ENCODE results near the gene CDK16.

The CDK16 gene

GRCh38 chrX:47218280-47218919, at the start of gene CDK16:
CDK16 (plus strand) TSS chrX:47218681; CDS start chrX:47223558, 4,877 bp downstream.
- DNase-seq (ENCODE audit: low spot score), result peak; percentile 77

DNA sequence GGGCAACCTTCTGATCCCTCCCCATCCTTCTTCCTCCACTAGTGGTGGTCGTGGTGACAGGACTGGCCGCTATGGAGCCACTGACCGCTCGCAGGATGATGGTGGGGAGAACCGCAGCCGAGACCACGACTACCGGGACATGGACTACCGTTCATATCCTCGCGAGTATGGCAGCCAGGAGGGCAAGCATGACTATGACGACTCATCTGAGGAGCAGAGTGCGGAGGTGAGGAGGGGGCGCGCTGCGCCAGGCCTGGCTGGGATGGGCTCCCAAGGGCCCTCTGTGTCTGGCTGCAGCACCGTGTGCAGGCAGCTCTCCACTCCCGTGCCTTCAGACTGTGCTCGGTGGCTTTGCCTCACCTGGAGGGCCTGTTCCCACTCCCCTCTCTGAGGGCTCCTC, 49.2 kb upstream of the CDK16 start:
- no peak for DNase-seq (ENCODE audit: low spot score)

DNA sequence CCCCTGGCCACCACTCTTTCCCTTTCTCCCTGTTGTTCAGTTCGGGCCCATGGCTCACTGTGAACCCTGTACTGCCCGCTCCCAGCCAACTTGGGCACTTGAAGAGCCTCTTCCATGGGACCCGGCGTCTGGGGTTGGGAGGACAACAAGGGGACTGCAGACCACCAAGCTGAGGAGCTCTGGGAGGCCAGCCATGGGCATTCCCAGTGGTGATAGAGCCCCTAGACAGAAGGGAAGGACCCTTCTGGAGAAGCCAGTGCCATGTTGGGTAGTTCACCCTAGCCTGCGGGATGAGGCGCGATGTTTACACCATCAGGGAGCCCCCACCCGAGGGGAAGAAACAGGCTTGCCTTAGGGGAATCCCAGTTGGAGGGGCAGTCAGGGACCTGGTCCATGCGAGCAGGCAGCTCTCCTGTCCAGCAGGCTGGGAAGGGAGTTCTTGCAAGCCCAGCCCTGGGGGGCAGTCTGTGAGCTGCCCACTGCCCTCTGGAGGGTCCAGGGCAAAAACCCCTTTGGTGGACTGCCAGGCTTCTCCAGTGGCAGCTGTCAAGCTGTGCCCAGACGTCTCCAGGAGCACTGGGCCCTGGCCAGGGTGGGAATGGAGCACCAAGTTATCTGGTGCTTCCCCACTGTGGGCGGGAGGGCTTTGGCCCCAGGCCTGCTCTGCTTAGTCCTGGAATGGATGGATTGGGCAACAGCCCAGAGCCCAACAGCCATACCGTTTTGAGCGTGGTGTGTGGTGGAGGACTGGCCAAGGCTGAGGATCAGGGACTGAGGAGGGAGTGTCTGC, 48.6 kb upstream of the CDK16 start:
- DNase-seq (ENCODE audit: low spot score), result no peak

GRCh38 chrX:47170861-47171692, 47.4 kb upstream of the CDK16 start:
- no peak for DNase-seq (ENCODE audit: low spot score)

DNA sequence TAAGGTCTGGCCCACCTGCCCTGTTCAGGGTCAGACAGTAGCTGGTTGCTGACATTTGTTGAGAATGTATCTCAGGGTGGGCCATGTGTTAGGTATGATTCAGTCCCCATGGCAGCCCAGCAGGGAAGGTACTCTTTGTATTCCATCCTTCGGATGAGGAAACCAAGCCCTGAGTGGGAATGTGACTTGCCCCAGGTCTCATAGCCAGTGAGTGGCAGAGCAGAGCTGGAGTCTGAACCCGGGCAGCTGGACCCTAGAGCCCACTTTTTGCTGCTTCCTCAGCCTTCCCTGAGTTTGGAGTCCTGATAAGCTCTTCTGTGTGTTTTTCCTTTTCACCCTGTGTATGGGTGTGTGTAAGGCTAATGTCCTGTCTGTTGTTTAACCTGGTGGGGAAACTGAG, 46.5 kb upstream of the CDK16 start:
- DNase-seq (ENCODE audit: low spot score), result no peak

GRCh38 chrX:47172549-47172948, 45.9 kb upstream of the CDK16 start:
- no peak for DNase-seq (ENCODE audit: low spot score)

- DNase-seq (ENCODE audit: low spot score), result no peak
These were observed 45.3 kb upstream of the CDK16 start for GRCh38 chrX:47172971-47173792.

GRCh38 chrX:47174376-47174775, 44.1 kb upstream of the CDK16 start:
- no peak for DNase-seq (ENCODE audit: low spot score)

GRCh38 chrX:47174846-47175587, 43.5 kb upstream of the CDK16 start:
- DNase-seq (ENCODE audit: low spot score), result no peak

- no peak for DNase-seq (ENCODE audit: low spot score)
These were observed 42.9 kb upstream of the CDK16 start for GRCh38 chrX:47175588-47175980.

GRCh38 chrX:47176101-47176740, 42.3 kb upstream of the CDK16 start:
- no peak for DNase-seq (ENCODE audit: low spot score)

DNA sequence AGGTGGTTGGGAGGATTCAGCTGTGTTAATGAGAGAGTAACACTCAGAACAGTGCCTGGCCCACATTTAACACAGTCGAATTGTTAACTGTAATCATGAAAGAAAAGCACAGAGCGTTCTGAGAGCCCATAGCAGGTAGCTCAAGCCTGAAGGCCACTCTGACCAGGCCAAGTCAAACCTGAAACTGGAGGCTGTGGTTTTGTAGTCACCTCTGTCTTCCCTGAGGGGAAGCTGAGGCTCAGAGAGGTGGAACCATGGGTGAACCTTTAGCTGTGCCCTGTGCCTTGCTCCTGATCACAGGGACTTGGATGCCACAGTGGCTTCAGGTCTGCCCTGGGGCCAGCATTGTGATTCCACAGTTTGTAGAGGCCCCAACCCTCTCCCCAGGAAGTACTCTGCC, 41.4 kb upstream of the CDK16 start:
- no peak for DNase-seq (ENCODE audit: low spot score)

DNA sequence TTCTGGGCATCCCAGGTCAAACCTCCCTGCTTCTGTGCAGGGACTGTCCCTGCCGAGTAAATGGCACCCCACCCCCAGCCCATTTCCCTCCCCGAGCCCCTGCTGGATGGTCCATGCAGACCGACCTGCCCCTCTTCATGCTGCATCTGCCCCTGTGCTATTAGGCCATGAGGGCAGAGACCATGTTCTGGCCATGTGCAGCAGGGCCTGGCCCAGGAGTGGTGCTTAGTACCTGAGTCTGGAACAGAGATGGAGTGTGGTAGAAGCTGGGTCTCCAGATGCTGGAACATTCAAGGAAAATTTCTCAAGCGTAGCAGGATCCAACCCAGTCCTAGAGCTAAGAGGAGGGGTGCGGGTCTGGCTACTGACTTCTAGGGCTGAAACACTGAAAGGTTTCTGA, 40.1 kb upstream of the CDK16 start:
- no peak for DNase-seq (ENCODE audit: low spot score)

DNA sequence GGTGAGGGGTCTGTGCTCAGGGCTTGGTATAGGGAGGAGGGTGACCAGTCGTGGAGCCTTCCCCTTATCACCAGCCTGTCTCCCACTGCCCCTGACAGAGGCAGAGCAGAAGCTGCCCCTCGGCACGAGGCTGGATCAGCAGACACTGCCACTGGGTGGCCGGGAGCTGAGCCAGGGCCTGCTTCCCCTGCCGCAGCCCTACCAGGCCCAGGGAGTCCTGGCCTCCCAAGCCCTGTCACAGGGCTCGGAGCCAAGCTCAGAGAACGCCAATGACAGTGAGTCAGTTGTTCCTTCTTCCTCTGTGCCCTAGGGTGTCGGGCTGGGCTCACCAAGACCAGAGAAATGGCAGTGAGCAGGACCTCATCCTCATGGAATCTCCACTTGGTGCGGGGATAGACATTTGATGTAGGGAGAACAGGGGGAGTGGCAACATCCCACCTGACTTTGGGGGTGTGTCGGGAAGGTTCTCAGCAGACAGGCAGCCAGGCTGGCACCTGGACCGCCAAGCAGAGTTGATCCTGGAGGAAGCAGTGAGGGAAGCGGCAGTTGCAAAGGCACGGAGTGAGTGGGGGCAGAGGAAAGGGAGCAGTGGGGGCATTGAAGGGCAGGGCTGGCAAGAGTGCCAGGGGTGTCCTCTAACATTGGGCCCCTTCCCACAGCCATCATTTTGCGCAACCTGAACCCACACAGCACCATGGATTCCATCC, 39.1 kb upstream of the CDK16 start:
- DNase-seq (ENCODE audit: low spot score), result no peak

DNA sequence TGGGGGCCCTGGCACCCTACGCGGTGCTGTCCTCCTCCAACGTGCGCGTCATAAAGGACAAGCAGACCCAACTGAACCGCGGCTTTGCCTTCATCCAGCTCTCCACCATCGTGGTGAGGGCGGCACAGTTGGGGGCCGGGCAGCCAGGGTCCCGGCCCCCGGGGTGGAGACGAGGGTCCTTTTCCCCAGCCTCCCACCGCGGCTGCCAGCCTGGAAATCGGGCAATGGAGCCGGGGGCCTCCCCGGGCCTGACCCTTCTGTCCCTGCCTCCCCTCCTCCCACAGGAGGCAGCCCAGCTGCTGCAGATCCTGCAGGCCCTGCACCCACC, 38.6 kb upstream of the CDK16 start:
- DNase-seq (ENCODE audit: low spot score), result no peak

DNA sequence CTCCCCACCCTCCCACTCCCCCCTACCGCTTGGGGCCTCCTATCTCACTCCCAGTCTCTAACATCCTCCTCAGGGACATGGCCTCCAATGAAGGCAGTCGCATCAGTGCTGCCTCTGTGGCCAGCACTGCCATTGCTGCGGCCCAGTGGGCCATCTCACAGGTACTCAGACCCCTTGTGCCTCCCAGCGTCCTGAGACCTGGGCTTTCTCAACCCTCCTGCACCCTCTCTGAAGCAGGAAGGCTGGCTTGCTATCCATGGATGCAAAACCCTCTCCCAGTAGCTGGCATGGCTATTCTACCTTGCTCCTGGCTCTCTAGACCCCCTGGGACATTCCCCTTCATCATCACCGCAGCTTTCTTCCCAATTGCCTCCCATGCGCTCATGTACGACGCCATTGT, 38.1 kb upstream of the CDK16 start:
- DNase-seq (ENCODE audit: low spot score), result no peak

DNA sequence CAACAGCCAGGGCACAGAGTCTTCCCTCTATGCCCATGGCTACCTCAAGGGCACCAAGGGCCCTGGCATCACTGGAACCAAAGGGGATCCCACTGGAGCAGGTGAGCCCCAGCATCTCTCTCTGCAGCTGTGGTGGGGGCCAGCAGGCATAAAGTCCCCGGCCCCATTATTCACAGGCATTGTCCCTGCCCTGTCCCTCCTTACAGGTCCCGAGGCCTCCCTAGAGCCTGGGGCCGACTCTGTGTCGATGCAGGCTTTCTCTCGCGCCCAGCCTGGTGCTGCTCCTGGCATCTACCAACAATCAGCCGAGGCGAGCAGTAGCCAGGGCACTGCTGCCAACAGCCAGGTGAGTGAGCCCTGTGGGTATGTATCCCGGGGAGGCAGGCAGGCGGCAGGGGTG, 37.2 kb upstream of the CDK16 start:
- DNase-seq (ENCODE audit: low spot score), result no peak

- DNase-seq (ENCODE audit: low spot score), result no peak
These were observed 36.3 kb upstream of the CDK16 start for GRCh38 chrX:47182106-47182700.

- DNase-seq (ENCODE audit: low spot score), result no peak
These were observed 34.0 kb upstream of the CDK16 start for GRCh38 chrX:47184486-47184885.

GRCh38 chrX:47185241-47185640, 33.2 kb upstream of the CDK16 start:
- DNase-seq (ENCODE audit: low spot score), result no peak

All from hematopoietic multipotent progenitor cell treated with erythropoietin and hydrocortisone succinate and interleukin-3 and kit ligand, for 15 days (in vitro differentiated cells).